Ureter (tissue), 1 donor: ENCODE data around the gene TIMM44. TPM values are rescaled to one million over a fixed set of nuclear protein-coding genes. Genes with fewer than 3 reads are reported as not detected.

Experiments used
- total RNA-seq: library from RNA; stranded (reverse); gene quantifications from one replicate; pipeline ENCODE4 v1.2.4, GENCODE V29; 2023
- donor health status: DM: yes; HTN: yes; CAD: no.

TIMM44 gene
- total RNA-seq, 1 donor from 2014 or later: 78.3 TPM

Other genes with a start within 250 kb of the TIMM44 start
- not detected for gene FCER2, start 241.5 kb downstream of the TIMM44 start, total RNA-seq
- gene CLEC4G, start 211.6 kb downstream of the TIMM44 start, total RNA-seq: 0.57 TPM
- 3.3 TPM for gene CD209, start 196.1 kb downstream of the TIMM44 start, total RNA-seq
- not detected for gene CLEC4M, start 180.4 kb downstream of the TIMM44 start, total RNA-seq
- 15.9 TPM for gene EVI5L, start 113.4 kb downstream of the TIMM44 start, total RNA-seq
- gene PRR36, start 69.3 kb downstream of the TIMM44 start, total RNA-seq: 2.0 TPM
- gene LRRC8E, start 55.2 kb downstream of the TIMM44 start, total RNA-seq: 8.5 TPM
- gene MAP2K7, start 39.8 kb downstream of the TIMM44 start, total RNA-seq: 35.1 TPM
- 2.2 TPM for gene TGFBR3L, start 28.8 kb downstream of the TIMM44 start, total RNA-seq
- gene SNAPC2, start 23.3 kb downstream of the TIMM44 start, total RNA-seq: 21.0 TPM
- gene CTXN1, start 17.5 kb downstream of the TIMM44 start, total RNA-seq: 2.2 TPM
- 77.9 TPM for gene ELAVL1, start 62.0 kb upstream of the TIMM44 start, total RNA-seq
- gene CCL25, start 109.1 kb upstream of the TIMM44 start, total RNA-seq: not detected
- gene FBN3, start 205.9 kb upstream of the TIMM44 start, total RNA-seq: not detected